BLaER1 (cell line): ENCODE measurements around the gene RAB1A.
A peak's percentile ranks its signal among the peaks of the same experiment; 100 is the strongest.
"Not testable (repeated sequence)": the region's sequence is repeated elsewhere in the genome, so short reads cannot be mapped to it uniquely, and the experiment has no call there.

Source experiments
- H3K27ac ChIP-seq: shearing (Covaris generic); formaldehyde crosslinking; 2 replicates; pipeline ENCODE4 v1.8.1; 2022
- H3K27me3 ChIP-seq: shearing (Covaris generic); formaldehyde crosslinking; 2 replicates; pipeline ENCODE4 v1.8.1; 2022
- H3K36me3 ChIP-seq: shearing (Covaris generic); formaldehyde crosslinking; 2 replicates; pipeline ENCODE4 v1.8.1; 2022
- H3K4me1 ChIP-seq: shearing (Covaris generic); formaldehyde crosslinking; 2 replicates; pipeline ENCODE4 v1.8.1; 2022
- H3K4me2 ChIP-seq: shearing (Covaris generic); formaldehyde crosslinking; 2 replicates; pipeline ENCODE4 v1.8.1; 2022
- H3K4me3 ChIP-seq: shearing (Covaris generic); formaldehyde crosslinking; 2 replicates; pipeline ENCODE4 v1.8.1; 2022
- H3K9ac ChIP-seq: shearing (Covaris generic); formaldehyde crosslinking; 2 replicates; pipeline ENCODE4 v1.8.1; 2022
- H3K9me3 ChIP-seq: shearing (Covaris generic); formaldehyde crosslinking; 2 replicates; pipeline ENCODE4 v1.8.1; 2022
- H4K20me1 ChIP-seq: shearing (Covaris generic); formaldehyde crosslinking; 2 replicates; pipeline ENCODE4 v1.8.1; 2022
- Cebpa-rat ChIP-seq: shearing (Covaris generic); IDR thresholded peaks from 2 replicates; pipeline ENCODE4 v1.8.1; 2022

Gene RAB1A

GRCh38 chr2:65161551-65162100 lies 31.7 kb upstream of the RAB1A start:
- Histone ChIP-seq H3K9ac (no peak overlapping the region), H3K27me3 (no peaks in the 10 kb centered on the region), H3K4me1 (peaks cover 49% of the 10 kb centered on the region), H3K4me3 (no peak overlapping the region), H4K20me1 (no peaks in the 10 kb centered on the region), H3K36me3 (no peaks in the 10 kb centered on the region), H3K27ac (no peak overlapping the region), H3K4me2 (no peak overlapping the region), H3K9me3 (no peaks in the 10 kb centered on the region)
- TF ChIP-seq Cebpa-rat = no peak

GRCh38 chr2:65159906-65160305 lies 30.0 kb upstream of the RAB1A start:
- Histone ChIP-seq H3K27me3 (no peaks in the 10 kb centered on the region), H3K4me2 (peak overlapping the region; percentile 69), H3K4me3 (no peak overlapping the region), H3K4me1 (peaks cover 43% of the 10 kb centered on the region), H4K20me1 (no peaks in the 10 kb centered on the region), H3K36me3 (no peaks in the 10 kb centered on the region), H3K9me3 (no peaks in the 10 kb centered on the region), H3K27ac (peak overlapping the region; percentile 76), H3K9ac (no peak overlapping the region)
- TF ChIP-seq Cebpa-rat = no peak

GRCh38 chr2:65159261-65159660 lies 29.4 kb upstream of the RAB1A start:
- TF ChIP-seq Cebpa-rat = no peak
- Histone ChIP-seq H4K20me1 (no peaks in the 10 kb centered on the region), H3K4me3 (no peak overlapping the region), H3K27me3 (no peaks in the 10 kb centered on the region), H3K4me2 (peak overlapping the region; percentile 69), H3K27ac (peak overlapping the region; percentile 76), H3K4me1 (peaks cover 36% of the 10 kb centered on the region), H3K9me3 (no peaks in the 10 kb centered on the region), H3K36me3 (no peaks in the 10 kb centered on the region), H3K9ac (no peak overlapping the region)

- peaks cover 31% of the 10 kb centered on the region for H3K4me1 ChIP-seq
- no peaks in the 10 kb centered on the region for H4K20me1 ChIP-seq
- no peaks in the 10 kb centered on the region for H3K9me3 ChIP-seq
- no peak overlapping the region for H3K4me3 ChIP-seq
- H3K9ac ChIP-seq = no peak overlapping the region
- TF ChIP-seq Cebpa-rat = no peak
- H3K27me3 ChIP-seq = no peaks in the 10 kb centered on the region
- H3K36me3 ChIP-seq = no peaks in the 10 kb centered on the region
- H3K4me2 ChIP-seq = no peak overlapping the region
- no peak overlapping the region for H3K27ac ChIP-seq
These were observed 28.7 kb upstream of the RAB1A start for GRCh38 chr2:65158557-65158956.

- H3K9me3 ChIP-seq, H3K9ac ChIP-seq, H3K4me3 ChIP-seq, H4K20me1 ChIP-seq, H3K27ac ChIP-seq, H3K4me2 ChIP-seq, H3K27me3 ChIP-seq, H3K36me3 ChIP-seq: not testable (repeated sequence)
- peaks cover 26% of the 10 kb centered on the region for H3K4me1 ChIP-seq
These were observed 27.9 kb upstream of the RAB1A start for GRCh38 chr2:65157856-65158255.

GRCh38 chr2:65156041-65156440 lies 26.1 kb upstream of the RAB1A start:
- no peaks in the 10 kb centered on the region for H3K36me3 ChIP-seq
- H4K20me1 ChIP-seq = no peaks in the 10 kb centered on the region
- H3K4me2 ChIP-seq = no peak overlapping the region
- H3K4me1 ChIP-seq = peaks cover 19% of the 10 kb centered on the region
- no peak for TF ChIP-seq Cebpa-rat
- H3K9me3 ChIP-seq = no peaks in the 10 kb centered on the region
- H3K4me3 ChIP-seq = no peak overlapping the region
- H3K9ac ChIP-seq = no peak overlapping the region
- H3K27ac ChIP-seq = no peak overlapping the region
- H3K27me3 ChIP-seq = no peaks in the 10 kb centered on the region

GRCh38 chr2:65153515-65153914 lies 23.6 kb upstream of the RAB1A start:
- Histone ChIP-seq H4K20me1 (no peaks in the 10 kb centered on the region), H3K27me3 (no peaks in the 10 kb centered on the region), H3K9ac (no peak overlapping the region), H3K4me2 (no peak overlapping the region), H3K9me3 (no peaks in the 10 kb centered on the region), H3K36me3 (no peaks in the 10 kb centered on the region), H3K27ac (no peak overlapping the region), H3K4me1 (peaks cover 5% of the 10 kb centered on the region; the same call in 1 of the 2 replicates), H3K4me3 (no peak overlapping the region)
- TF ChIP-seq Cebpa-rat = no peak

GRCh38 chr2:65146078-65146477 lies 16.2 kb upstream of the RAB1A start:
- no peaks in the 10 kb centered on the region for H3K27me3 ChIP-seq
- no peak for TF ChIP-seq Cebpa-rat

GRCh38 chr2:65144571-65144970 lies 14.7 kb upstream of the RAB1A start:
- TF ChIP-seq Cebpa-rat = no peak
- H3K4me3 ChIP-seq = no peak overlapping the region
- H4K20me1 ChIP-seq = no peaks in the 10 kb centered on the region
- no peak overlapping the region for H3K9ac ChIP-seq
- H3K27ac ChIP-seq = no peak overlapping the region
- no peaks in the 10 kb centered on the region for H3K36me3 ChIP-seq
- no peaks in the 10 kb centered on the region for H3K4me1 ChIP-seq
- no peak overlapping the region for H3K4me2 ChIP-seq
- no peaks in the 10 kb centered on the region for H3K27me3 ChIP-seq
- H3K9me3 ChIP-seq = no peaks in the 10 kb centered on the region

More at GRCh38 chr2:65146078-65146477, 16.2 kb upstream of the RAB1A start:
- Histone ChIP-seq H4K20me1 (no peaks in the 10 kb centered on the region), H3K36me3 (no peaks in the 10 kb centered on the region), H3K9me3 (no peaks in the 10 kb centered on the region), H3K4me2 (no peak overlapping the region), H3K4me1 (no peaks in the 10 kb centered on the region), H3K4me3 (no peak overlapping the region), H3K9ac (no peak overlapping the region), H3K27ac (no peak overlapping the region)

GRCh38 chr2:65142515-65142914 lies 12.6 kb upstream of the RAB1A start:
- H3K9me3 ChIP-seq = no peaks in the 10 kb centered on the region
- no peak overlapping the region for H3K4me3 ChIP-seq
- no peaks in the 10 kb centered on the region for H3K27me3 ChIP-seq
- no peaks in the 10 kb centered on the region for H3K36me3 ChIP-seq
- H3K4me2 ChIP-seq = no peak overlapping the region
- no peaks in the 10 kb centered on the region for H3K4me1 ChIP-seq
- H3K9ac ChIP-seq = no peak overlapping the region
- H3K27ac ChIP-seq = no peak overlapping the region
- H4K20me1 ChIP-seq = no peaks in the 10 kb centered on the region
- TF ChIP-seq Cebpa-rat = no peak

GRCh38 chr2:65137197-65137775 lies 7.4 kb upstream of the RAB1A start:
- H3K9me3 ChIP-seq = no peaks in the 10 kb centered on the region
- H3K4me3 ChIP-seq = no peak overlapping the region
- TF ChIP-seq Cebpa-rat = no peak

More at GRCh38 chr2:65137197-65137775, 7.4 kb upstream of the RAB1A start:
- H3K9ac ChIP-seq = no peak overlapping the region
- H3K4me2 ChIP-seq = no peak overlapping the region
- H3K27me3 ChIP-seq = no peaks in the 10 kb centered on the region
- no peaks in the 10 kb centered on the region for H4K20me1 ChIP-seq
- no peaks in the 10 kb centered on the region for H3K36me3 ChIP-seq
- no peak overlapping the region for H3K27ac ChIP-seq
- H3K4me1 ChIP-seq = no peaks in the 10 kb centered on the region
